NCI-H82 treated with DMSO at 0.1 percent for 48 hours (cell line): ENCODE measurements around the gene PCNT.
"Not testable (repeated sequence)": the region's sequence is repeated elsewhere in the genome, so short reads cannot be mapped to it uniquely, and the experiment has no call there.

ENCODE experiments used
- DNase-seq: peaks from one replicate; lab custom pipeline; 2025; ENCODE audit not compliant: unreplicated experiment; lab: John Stamatoyannopoulos, UW

Gene PCNT

DNA sequence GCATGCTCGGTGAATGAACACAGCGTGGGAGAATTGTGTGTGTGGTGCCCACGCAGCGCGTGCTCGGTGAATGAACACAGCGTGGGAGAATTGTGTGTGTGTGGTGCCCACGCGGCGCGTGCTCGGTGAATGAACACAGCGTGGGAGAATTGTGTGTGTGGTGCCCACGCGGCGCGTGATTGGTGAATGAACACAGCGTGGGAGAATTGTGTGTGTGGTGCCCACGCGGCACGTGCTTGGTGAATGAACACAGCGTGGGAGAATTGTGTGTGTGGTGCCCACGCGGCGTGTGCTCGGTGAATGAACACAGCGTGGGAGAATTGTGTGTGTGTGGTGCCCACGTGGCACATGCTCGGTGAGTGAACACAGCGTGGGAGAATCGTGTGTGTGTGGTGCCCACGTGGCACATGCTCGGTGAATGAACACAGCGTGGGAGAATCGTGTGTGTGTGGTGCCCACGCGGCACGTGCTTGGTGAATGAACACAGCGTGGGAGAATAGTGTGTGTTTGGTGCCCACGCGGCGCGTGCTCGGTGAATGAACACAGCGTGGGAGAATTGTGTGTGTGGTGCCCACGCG lies 79.4 kb downstream of the PCNT start:
- DNase-seq: not testable (repeated sequence)

DNA sequence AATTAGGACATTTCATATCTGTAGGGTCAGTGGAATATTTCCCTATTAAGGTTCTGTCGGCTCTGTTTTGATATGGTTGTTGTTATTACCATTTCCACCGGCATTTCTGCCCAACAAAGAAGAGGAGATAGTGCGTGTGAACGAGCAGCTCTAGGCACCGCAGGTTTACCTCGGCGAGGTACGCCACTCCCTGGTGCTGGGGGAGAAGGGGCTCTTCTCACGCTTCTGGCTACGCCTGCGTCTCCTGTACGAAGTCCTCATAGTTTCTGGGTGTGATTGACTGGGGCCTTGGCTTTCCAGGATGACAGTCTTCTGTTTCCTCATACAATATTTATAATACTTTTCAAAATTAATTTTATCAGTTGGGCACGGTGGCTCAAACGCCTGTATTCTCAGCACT lies 80.3 kb downstream of the PCNT start:
- no peak for DNase-seq

DNA sequence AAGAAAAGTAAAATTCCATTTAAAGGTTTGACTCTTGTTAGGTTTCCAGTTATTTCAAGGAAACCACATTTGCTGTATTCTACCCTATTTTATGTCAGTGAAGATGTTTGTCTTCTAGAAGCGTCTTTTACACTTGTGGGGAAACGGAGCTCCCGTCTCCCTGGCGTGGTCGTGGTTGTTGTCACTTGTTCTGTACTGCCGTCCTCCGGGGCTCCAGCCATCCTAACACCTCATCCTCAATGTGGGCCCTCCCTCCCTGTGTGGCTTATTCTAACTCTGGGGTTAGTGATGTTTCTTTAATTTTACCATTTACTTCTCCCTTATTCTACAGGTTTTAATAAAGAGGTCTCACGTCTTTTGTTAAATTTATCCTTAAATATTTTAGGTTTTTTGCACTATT lies 82.0 kb downstream of the PCNT start:
- DNase-seq: no peak

DNA sequence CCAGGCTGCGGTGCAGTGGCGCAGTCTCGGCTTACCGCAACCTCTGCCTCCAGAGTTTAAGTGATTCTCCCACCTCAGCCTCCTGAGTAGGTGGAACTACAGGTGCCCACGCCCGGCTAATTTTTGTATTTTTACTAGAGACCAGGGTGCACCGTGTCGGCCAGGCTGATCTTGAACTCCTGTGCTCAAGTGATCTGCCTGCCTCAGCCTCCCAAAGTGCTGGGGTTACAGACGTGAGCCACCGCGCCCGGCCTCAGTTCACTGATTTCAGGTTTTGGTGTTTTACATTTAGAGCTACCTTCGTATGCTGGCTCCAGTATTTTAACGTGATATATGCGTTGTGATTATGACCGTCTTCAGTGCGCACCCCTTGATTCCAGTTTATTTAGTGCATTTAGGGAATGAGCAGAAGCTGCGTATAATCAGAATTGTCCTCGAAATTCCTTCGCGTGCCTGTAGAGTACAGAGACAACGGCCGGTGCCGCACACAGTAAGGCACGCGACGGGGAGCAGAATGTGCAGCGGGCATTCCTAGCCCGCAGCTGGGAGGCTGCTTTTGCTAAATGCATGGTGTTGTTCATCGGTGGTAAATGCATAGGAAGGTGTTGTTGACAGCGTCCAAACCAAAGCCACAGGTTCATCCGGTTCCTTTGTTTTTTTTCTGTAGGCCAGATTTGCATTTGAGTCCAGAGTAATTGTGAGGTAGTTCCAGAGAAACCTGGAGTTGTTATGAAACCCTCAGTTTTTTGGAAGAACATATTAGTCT lies 85.9 kb downstream of the PCNT start:
- DNase-seq: no peak

DNA sequence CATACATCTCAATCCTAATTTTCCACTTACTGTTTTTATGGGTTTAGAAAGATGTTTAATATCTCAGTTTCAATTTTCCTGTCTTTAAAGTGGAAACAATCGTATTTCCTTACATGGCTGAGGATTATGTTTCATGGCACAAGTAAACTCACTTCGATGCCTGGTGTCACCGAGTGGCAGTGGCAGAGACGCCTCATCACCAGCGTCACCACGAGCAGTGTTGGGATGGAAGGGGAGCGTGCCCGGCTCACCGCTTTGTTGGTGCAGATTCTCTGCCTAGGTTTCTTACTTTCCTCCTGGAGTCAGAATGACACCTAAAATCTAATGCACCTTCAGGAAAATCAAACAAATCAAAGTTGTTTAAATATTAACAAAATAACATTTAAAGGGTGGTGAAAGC lies 86.6 kb downstream of the PCNT start:
- DNase-seq: no peak

DNA sequence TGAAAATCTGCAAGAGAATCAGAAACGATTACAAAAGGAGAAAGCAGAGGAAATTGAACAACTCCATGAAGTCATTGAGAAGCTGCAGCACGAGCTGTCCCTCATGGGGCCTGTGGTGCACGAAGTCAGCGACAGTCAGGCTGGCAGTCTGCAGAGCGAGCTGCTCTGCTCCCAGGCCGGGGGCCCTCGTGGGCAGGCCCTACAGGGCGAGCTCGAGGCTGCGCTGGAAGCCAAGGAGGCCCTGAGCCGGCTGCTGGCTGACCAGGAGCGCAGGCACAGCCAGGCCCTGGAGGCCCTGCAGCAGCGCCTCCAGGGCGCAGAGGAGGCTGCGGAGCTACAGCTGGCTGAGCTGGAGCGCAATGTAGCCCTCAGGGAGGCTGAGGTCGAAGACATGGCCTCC lies 87.3 kb downstream of the PCNT start:
- DNase-seq: no peak

DNA sequence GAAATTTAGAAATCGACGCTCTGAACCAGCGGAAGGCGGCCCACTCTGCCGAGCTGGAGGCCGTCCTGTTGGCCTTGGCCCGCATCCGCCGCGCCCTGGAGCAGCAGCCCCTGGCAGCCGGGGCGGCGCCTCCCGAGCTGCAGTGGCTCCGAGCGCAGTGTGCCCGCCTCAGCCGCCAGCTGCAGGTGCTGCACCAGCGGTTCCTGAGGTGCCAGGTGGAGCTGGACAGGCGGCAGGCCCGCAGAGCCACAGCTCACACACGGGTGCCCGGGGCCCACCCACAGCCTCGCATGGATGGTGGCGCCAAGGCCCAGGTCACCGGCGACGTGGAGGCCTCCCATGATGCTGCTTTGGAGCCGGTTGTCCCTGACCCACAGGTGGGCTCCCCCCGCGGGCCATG lies 87.7 kb downstream of the PCNT start:
- DNase-seq: no peak

DNA sequence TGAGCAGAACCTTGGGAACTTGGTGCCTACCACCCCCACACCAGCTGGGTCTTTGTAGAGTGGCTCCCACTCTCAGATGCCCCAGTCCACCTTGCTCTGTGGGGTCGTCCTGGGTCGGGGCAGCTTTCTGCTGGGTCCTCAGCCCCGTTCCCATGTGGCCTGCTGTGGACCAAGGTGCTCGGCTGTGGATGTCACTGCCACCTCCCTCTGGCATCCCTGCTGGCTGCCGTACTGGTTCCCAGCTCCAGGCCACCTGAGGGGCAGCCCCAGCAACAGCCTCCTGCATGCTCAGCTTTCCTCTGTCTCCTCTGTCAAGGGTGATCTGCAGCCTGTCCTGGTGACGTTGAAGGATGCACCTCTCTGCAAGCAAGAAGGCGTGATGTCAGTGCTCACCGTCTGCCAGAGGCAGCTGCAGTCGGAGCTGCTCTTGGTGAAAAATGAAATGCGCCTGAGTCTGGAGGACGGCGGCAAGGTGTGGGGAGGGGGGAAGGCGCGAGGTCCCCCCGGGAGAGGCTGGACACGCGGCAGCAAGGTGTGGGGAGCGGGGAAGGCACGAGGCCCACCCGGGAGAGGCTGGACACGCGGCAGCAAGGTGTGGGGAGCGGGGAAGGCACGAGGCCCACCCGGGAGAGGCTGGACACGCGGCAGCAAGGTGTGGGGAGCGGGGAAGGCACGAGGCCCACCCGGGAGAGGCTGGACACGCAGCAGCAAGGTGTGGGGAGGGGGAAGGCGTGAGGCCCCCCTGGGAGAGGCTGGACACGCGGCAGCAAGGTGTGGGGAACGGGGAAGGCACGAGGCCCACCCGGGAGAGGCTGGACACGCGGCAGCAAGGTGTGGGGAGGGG lies 88.8 kb downstream of the PCNT start:
- no peak for DNase-seq

DNA sequence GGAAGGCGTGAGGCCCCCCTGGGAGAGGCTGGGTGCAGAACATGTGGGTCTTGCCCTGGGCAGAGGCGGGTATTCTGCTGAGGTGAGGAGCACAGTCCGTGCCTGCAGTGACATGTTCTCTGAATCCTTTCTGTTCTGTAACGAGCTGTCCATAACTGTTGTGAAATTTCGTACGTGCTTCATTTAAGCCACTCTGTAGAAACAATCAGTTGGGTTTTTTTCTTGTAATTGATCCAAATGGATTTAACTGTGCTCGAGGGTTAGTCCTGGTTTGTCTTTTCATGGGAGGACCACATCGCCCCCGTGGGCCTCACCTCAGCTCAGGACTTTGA lies 89.4 kb downstream of the PCNT start:
- no peak for DNase-seq

DNA sequence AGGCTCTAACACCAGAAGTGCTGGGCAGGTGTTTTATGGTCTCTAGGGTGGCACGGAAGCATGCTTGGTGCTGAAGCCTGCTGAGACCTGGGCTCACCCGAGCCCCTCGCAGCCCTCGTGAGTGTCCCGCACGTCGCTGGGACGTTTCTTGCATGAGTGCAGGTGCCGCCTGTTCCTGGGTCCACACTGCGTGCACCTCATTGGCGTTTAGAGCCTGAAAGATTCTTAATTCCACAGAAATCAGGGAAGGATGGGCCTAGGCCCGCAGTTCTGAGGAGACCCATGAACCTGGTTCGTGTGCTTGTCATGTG lies 91.0 kb downstream of the PCNT start:
- DNase-seq: no peak

DNA sequence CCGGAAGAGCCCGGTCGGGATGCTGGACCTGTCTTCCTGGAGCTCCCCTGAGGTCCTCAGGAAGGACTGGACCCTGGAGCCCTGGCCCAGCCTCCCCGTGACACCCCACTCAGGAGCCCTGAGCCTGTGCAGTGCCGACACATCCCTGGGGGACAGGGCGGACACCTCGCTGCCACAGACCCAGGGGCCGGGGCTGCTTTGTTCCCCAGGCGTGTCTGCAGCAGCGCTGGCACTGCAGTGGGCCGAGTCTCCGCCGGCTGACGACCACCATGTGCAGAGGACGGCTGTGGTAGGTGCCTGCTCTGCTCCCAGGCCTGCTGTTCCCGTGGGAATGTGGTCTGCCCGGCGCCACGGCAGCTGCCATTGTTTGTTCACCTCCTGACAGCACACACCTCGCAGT lies 92.6 kb downstream of the PCNT start:
- no peak for DNase-seq

DNA sequence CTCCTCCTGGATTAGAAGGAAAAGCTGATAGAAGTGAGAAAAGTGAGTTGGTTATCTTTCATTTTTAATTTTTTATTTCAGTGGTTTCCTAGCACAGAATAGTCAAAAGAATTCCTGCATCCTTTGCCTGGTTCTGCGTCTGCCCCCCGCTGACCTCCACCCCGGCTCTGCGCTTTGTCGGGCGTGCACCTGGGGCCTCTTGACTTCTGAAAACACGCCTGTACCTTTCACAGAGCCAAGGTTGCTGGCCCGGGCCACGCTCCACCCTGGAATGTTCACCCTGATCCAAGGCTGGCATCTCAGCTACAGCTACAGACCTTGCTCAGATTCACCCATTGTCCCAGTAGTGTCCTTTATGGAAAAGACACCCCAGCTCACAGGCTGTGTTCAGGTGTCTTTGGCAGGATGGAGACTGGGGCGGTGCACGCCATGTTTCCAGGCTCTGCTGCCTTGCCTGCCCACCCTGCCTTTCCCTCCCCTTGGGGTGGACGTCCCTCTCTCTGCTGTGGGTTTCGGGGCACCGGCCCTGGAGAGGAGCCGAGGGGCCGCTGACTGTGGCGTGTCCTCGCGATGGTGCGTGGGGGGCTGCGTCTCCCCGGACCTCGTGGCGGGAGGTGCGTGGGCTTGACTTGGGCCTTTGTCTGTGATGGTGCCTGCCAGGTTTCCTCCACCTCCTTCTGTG lies 94.5 kb downstream of the PCNT start:
- DNase-seq: no peak

DNA sequence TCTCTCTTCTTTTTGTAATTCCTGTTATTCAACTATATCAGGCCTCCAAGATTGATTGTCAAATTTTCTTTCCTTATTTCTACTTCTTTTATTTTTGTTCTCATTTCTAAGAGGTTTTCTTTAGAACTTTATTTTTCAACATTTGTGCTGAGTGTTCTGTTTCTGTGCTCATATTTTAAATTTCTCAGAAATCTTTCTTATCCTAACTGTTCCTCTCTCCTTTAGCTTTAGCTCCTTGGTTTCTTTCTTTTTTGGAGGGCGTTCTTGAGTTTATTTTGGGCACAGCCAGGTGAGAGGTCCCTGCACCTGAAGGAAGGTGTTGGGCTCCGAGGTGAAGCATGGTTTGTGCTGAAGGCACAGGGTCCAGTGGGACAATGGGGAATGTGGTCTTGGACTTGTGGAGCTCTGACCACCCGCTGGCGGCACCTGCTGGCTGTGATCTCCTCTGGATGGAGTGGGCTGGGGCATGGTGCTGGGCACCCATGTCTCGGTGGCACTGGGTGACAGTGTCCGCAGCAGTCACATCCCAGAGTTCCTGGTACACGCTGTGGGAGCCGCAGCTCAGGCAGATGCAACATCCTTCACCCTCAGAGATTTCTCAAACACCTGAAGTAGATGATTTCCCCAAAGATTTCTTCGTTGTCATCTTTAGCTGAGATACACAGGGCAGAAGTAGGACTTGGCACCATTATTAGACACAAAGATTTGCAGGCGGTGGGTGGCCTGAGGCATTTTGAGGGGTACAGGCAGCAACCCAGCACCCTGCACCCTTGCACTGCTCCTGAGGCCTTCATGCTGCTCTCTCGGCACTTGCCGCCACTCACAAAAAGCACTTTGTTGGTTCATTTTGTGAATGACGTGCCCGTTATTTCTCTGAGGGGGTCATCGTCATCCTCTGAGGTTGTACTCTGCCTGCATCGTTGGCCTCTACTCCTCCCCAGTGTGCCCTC lies 96.6 kb downstream of the PCNT start:
- DNase-seq: no peak

DNA sequence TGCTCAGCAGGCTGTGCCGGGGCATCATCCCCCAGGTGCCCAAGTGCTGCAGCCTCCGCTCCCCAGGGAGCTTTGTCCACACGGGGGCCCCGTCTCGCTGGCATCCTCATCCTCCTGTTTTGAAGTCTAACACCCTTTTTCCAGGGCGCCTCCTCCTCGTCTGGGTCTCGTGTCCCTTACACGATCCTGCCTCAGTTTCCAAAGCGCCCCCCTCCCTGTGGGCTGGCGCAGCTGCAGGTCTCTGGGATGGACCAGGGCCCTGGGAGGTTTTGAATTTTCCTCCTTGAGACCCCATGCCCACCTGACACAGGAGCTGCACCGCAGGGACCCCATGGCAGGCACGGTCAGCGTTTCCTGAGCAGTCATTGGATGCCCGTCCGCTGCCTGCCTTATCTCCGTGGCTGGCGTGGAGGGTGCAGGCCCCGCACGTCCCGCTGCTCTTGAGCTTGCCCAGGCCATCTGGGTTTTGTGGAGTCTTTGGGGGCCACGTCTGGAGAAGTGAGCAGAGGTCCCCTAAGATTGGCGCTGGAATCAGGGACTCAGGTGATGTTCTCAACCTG lies 97.3 kb downstream of the PCNT start:
- DNase-seq: no peak

DNA sequence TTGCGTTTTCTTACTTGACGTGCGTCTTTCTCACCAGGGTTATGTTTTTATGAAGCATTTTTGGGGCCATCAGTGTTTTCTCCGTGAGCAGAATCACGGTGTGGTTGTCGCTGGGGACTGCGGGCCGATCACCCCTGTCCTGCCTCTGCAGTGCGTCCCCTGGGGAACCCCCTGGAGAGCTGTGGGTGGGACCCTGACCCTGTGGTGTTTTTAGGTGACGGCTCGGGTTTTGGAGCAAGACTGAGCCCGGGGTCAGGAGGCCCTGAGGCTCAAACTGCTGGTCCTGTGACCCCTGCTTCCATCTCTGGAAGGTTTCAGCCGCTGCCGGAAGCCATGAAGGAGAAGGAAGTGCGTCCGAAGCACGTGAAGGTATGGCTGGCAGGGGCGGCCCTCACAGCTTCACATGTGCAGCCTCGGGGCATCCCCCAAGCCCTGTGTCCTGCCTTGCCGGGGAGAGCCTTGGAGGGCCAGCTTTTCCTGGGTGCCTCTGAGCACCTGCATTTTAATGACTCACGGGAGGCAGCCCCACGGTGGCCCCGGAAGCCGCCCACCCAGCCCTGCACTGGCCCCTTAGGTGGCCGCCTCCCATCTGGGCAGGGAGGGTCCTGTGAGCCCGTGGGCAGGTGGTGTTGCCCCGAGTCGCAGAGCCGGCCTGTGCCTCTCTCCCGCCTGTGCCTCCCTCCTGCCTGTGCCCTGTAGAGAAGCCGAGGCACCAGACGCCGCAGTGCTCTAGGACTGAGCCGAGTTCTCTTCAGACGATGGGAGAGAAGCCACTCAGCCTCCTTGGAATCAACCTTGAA lies 98.0 kb downstream of the PCNT start:
- DNase-seq: no peak

DNA sequence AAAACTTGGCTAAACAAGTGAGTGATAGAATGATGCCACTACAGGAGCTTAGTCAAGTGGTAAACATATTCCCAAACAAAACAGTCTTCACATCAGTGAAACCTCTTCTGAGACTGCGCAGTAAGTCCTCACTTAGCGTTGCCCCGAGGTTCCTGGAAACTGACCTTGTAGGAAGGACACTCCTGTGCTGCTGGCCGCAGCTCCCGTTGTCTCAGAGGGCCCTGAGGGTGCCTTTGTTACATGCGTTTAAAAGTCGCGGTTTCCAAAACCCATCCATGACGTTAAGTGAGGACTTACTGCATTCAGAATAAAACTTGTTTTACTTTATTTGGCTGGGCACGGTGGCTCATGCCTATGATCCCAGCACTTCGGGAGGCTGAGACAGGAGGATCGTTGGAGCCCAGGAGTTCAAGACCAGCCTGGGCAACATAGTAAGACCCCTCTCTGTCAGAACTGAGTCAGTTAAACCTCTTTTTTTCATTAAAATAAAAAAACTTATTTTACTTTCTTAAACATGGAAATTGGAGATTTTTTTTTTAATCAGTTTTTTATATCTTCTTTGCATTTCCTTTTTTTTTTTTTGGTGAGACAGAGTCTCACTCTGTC lies 98.8 kb downstream of the PCNT start:
- no peak for DNase-seq

DNA sequence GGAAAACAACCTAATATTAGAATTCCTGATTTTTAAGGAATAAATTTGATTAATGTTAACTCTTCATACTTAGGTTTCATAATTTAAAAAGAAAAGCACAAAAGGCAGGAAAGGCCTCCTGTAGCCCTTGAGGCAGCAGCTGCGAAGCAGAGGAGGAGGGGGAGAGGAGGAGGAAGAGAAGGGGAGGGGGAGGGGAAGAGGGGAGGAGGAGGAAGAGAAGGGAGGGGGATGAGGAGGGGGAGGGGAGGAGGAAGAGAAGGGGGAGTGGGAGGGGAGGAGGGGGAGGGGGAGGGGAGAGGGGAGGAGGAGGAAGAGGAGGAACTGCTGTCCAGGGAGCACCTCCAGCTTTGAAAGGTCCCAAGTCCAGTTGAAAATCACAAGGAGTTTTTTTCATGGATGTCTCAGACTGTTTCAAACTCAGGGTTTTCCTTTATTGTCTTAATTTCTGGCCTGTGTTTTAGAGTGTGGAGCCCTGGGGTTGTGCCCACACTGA lies 99.6 kb downstream of the PCNT start:
- DNase-seq: no peak

DNA sequence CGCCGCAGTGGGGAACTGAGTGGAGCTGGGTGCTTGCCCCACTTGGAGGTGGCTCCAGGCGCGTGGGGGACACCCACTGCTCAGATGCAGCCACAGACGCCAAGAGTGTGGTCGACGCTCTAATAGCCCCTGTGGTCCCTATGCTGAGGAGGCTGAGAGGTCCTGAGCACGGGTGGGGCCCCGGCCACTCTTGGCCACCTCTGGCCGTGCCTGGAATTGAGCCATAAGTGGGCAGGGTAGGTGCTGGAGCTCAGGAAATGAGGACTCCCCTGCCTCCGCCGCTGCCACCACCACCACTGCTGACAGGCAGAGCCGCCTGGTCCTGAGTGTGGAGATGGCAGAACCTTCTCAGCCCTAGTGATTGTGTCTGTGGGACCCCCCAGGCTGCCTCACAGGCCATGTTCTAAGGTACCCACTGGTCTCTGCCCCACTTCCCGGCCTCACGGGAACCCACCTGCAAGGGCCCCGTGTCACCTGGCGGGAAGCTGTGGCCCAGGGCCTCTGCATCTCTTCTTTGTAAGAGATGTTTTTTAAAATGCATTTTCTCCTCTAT lies 100.2 kb downstream of the PCNT start:
- DNase-seq: no peak

DNA sequence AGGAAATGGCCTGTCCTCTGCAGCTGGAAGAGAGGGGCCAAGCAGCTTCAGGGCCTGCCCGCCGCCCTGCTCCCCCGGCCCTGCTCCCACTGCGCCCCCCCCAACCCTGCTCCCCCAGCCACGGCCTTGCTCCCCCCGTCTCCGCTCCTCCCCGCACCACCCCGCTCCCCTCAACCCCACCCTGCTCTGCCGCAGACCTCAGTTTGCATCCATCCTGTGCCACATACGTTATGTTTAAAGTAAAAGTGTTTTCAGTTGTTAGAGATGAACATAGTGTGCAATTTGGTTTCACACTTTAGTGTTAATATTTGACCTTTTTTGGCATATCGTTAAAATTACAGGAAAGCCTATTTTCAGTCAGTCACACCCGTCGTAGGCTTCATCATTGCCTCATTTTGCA lies 100.7 kb downstream of the PCNT start:
- no peak for DNase-seq
